Trophoblast cell (in vitro differentiated cells and primary cell): ENCODE measurements around the gene DNAJC17.
A peak's percentile ranks its signal among the peaks of the same experiment; 100 is the strongest.

Experiments
- DNase-seq, 2 donors: peaks; one replicate each; pipeline ENCODE4 v3.0.0-alpha.2; 2016
- H2AFZ ChIP-seq: 2 replicates; pipeline ENCODE4 v1.6.1; 2013; ENCODE audit warnings: low read length, moderate library complexity, mild to moderate bottlenecking; ENCODE audit not compliant: insufficient read depth, poor library complexity
- H2AK5ac ChIP-seq: 2 replicates; pipeline ENCODE4 v1.6.1; 2013; ENCODE audit warnings: mild to moderate bottlenecking, low read length
- H2BK120ac ChIP-seq: 2 replicates; pipeline ENCODE4 v1.6.1; 2013; ENCODE audit warnings: low read length, mild to moderate bottlenecking, moderate library complexity; ENCODE audit not compliant: insufficient read depth, poor library complexity
- H2BK12ac ChIP-seq: 2 replicates; pipeline ENCODE4 v1.6.1; 2013; ENCODE audit warnings: mild to moderate bottlenecking, low read length, moderate library complexity
- H2BK5ac ChIP-seq: 2 replicates; pipeline ENCODE4 v1.6.1; 2013; ENCODE audit warnings: low read length, low read depth, moderate library complexity, mild to moderate bottlenecking; ENCODE audit not compliant: poor library complexity
- H3K14ac ChIP-seq: 2 replicates; pipeline ENCODE4 v1.6.1; 2013; ENCODE audit warnings: mild to moderate bottlenecking, low read length
- H3K18ac ChIP-seq: 2 replicates; pipeline ENCODE4 v1.6.1; 2013; ENCODE audit warnings: mild to moderate bottlenecking, low read length
- H3K23ac ChIP-seq: 2 replicates; pipeline ENCODE4 v1.6.1; 2013; ENCODE audit warnings: low read length
- H3K27ac ChIP-seq: 2 replicates; pipeline ENCODE4 v1.5.1; 2013; ENCODE audit warnings: low read depth, mild to moderate bottlenecking, inconsistent platforms, low read length, moderate library complexity
- H3K27me3 ChIP-seq: 2 replicates; pipeline ENCODE4 v1.6.1; 2013; ENCODE audit warnings: inconsistent platforms, mild to moderate bottlenecking, low read length, moderate library complexity; ENCODE audit not compliant: insufficient read depth
- H3K36me3 ChIP-seq, 2 experiments: 1 replicate in 1 of 2; 2 replicates in 1 of 2; pipeline ENCODE4 v1.6.1; 2013; ENCODE audit warnings: low read length in 2 of 2, mild to moderate bottlenecking in 2 of 2, moderate library complexity in 1 of 2; ENCODE audit not compliant: insufficient read depth in 2 of 2, control insufficient read depth in 1 of 2
- H3K4ac ChIP-seq: 2 replicates; pipeline ENCODE4 v1.6.1; 2013; ENCODE audit warnings: low read depth, mild to moderate bottlenecking, low read length, moderate library complexity
- H3K4me1 ChIP-seq, 2 experiments: 1 replicate in 1 of 2; 2 replicates in 1 of 2; pipeline ENCODE4 v1.6.1; 2013; ENCODE audit warnings: low read length in 2 of 2, mild to moderate bottlenecking in 2 of 2, moderate library complexity in 1 of 2; ENCODE audit not compliant: insufficient read depth in 2 of 2, control insufficient read depth in 1 of 2
- H3K4me2 ChIP-seq: 2 replicates; pipeline ENCODE4 v1.6.1; 2013; ENCODE audit warnings: inconsistent platforms, mild to moderate bottlenecking, low read length, moderate library complexity
- H3K4me3 ChIP-seq: 2 replicates; pipeline ENCODE4 v1.5.1; 2013; ENCODE audit warnings: mild to moderate bottlenecking, low read depth, low read length, inconsistent platforms
- H3K79me1 ChIP-seq: one replicate; pipeline ENCODE4 v1.6.1; 2013; ENCODE audit warnings: low read length
- H3K79me2 ChIP-seq: 2 replicates; pipeline ENCODE4 v1.6.1; 2013; ENCODE audit warnings: low read length, mild to moderate bottlenecking; ENCODE audit not compliant: control insufficient read depth, insufficient read depth, poor library complexity
- H3K9ac ChIP-seq: 2 replicates; pipeline ENCODE4 v1.6.1; 2013; ENCODE audit warnings: mild to moderate bottlenecking, low read length
- H3K9me3 ChIP-seq: 2 replicates; pipeline ENCODE4 v1.6.1; 2013; ENCODE audit warnings: low read depth, mild to moderate bottlenecking, control low read depth, inconsistent platforms, low read length; ENCODE audit not compliant: insufficient read depth
- H4K12ac ChIP-seq: 2 replicates; pipeline ENCODE4 v1.6.1; 2013; ENCODE audit warnings: low read depth, mild to moderate bottlenecking, low read length, moderate library complexity
- H4K8ac ChIP-seq: 2 replicates; pipeline ENCODE4 v1.6.1; 2013; ENCODE audit warnings: low read depth, mild to moderate bottlenecking, low read length, moderate library complexity
- H4K91ac ChIP-seq: one replicate; pipeline ENCODE4 v1.6.1; 2013; ENCODE audit warnings: low read depth, mild to moderate bottlenecking, low read length, moderate library complexity
- WGBS: extraction: QIAGEN DNeasy Blood & Tissue Kit; methylation state at CpG from one replicate; pipeline ENCODE4 v1.1.7; 2013; ENCODE audit warnings: missing lambda C conversion rate; ENCODE audit not compliant: insufficient read length, insufficient coverage; ENCODE audit errors: extremely low coverage; 5-methylcytosine and 5-hydroxymethylcytosine counted together

Gene DNAJC17

GRCh38 chr15:40785814-40786213, 21.5 kb downstream of the DNAJC17 start:
- WGBS = no CpG with 5 or more reads among the region's 2 CpGs
- no peaks in the 10 kb centered on the region for H3K36me3 ChIP-seq
- peak in 1 of 2 donors; percentile 44 for DNase-seq
- H3K23ac ChIP-seq = no peak overlapping the region
- H3K18ac ChIP-seq = no peak overlapping the region
- no peaks in the 10 kb centered on the region for H3K79me2 ChIP-seq
- H2AK5ac ChIP-seq = no peak overlapping the region
- H3K4me1 ChIP-seq = peaks cover 15 to 17% of the 10 kb centered on the region in 2 experiments
- no peak overlapping the region for H2AFZ ChIP-seq
- H4K8ac ChIP-seq = no peak overlapping the region
- no peak overlapping the region for H2BK5ac ChIP-seq
- no peak overlapping the region for H3K14ac ChIP-seq
- no peak overlapping the region for H2BK12ac ChIP-seq
- H3K27me3 ChIP-seq = no peaks in the 10 kb centered on the region
- H3K4ac ChIP-seq = no peak overlapping the region
- H3K9me3 ChIP-seq = no peaks in the 10 kb centered on the region
- no peak overlapping the region for H3K4me2 ChIP-seq
- no peak overlapping the region for H3K9ac ChIP-seq
- no peak overlapping the region for H3K4me3 ChIP-seq
- no peak overlapping the region for H4K12ac ChIP-seq
- H3K27ac ChIP-seq = no peak overlapping the region
- H4K91ac ChIP-seq = no peak overlapping the region
- H2BK120ac ChIP-seq = no peak overlapping the region
- no peaks in the 10 kb centered on the region for H3K79me1 ChIP-seq

GRCh38 chr15:40785164-40785563, 22.1 kb downstream of the DNAJC17 start:
- no peaks in the 10 kb centered on the region for H3K36me3 ChIP-seq
- H3K4me1 ChIP-seq = peaks cover 15 to 17% of the 10 kb centered on the region in 2 experiments

GRCh38 chr15:40782609-40783227, 24.6 kb downstream of the DNAJC17 start:
- Histone ChIP-seq H2BK120ac (no peak overlapping the region), H2AFZ (no peak overlapping the region), H4K8ac (no peak overlapping the region), H2AK5ac (no peak overlapping the region), H3K27ac (no peak overlapping the region), H3K4ac (no peak overlapping the region), H3K79me1 (no peaks in the 10 kb centered on the region), H3K14ac (no peak overlapping the region), H2BK12ac (no peak overlapping the region), H3K36me3 (peaks cover 12 to 14% of the 10 kb centered on the region in 2 experiments), H3K4me2 (no peak overlapping the region), H3K27me3 (no peaks in the 10 kb centered on the region), H3K4me1 (peaks cover 11 to 12% of the 10 kb centered on the region in 2 experiments), H3K4me3 (no peak overlapping the region), H4K12ac (no peak overlapping the region), H4K91ac (no peak overlapping the region), H3K18ac (no peak overlapping the region), H3K9me3 (no peaks in the 10 kb centered on the region), H3K9ac (no peak overlapping the region), H2BK5ac (no peak overlapping the region), H3K79me2 (no peaks in the 10 kb centered on the region), H3K23ac (no peak overlapping the region)
- DNase-seq = peak; percentile 68 to 82
- no CpG with 5 or more reads among the region's 8 CpGs for WGBS

More at GRCh38 chr15:40785164-40785563, 22.1 kb downstream of the DNAJC17 start:
- no peak for DNase-seq
- Histone ChIP-seq H3K23ac (no peak overlapping the region), H3K27ac (peak overlapping the region; percentile 41), H2BK5ac (no peak overlapping the region), H4K91ac (no peak overlapping the region), H2AK5ac (no peak overlapping the region), H3K79me1 (no peaks in the 10 kb centered on the region), H3K9ac (no peak overlapping the region), H2BK12ac (no peak overlapping the region), H3K4ac (no peak overlapping the region), H2AFZ (no peak overlapping the region), H2BK120ac (no peak overlapping the region), H3K14ac (no peak overlapping the region), H3K4me2 (no peak overlapping the region), H3K9me3 (no peaks in the 10 kb centered on the region), H4K8ac (no peak overlapping the region), H4K12ac (no peak overlapping the region), H3K79me2 (no peaks in the 10 kb centered on the region), H3K27me3 (no peaks in the 10 kb centered on the region), H3K18ac (no peak overlapping the region), H3K4me3 (no peak overlapping the region)
- WGBS = no CpG with 5 or more reads among the region's 3 CpGs

DNA sequence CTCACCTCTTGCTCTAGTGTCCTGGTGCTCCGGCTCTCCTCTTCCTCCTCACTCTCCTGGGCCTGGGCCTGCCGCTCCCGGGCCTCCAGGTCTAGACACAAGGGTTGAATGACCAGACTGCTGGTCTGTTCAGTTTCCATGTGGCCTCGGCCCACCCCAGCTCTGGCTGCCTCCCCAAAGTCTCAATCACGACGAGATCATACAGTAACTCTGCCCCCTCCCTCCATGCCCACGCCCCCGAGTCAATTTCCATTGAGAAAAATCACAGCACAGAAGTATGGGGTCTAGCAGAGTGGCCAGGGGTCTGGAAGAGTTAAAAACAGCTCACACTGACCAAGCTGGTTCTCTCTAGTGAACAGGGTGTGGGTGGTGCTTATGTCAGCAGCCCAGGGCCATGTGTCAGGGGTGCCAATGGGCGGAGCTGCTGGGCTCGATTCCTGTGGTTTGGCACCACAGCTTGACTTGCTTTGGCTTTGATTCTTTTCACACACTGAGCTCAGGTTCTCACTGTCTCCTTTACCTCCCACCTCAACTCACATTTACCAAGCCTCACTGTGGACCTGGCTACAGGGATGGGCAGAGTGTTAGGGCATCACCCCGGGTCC, 30.6 kb downstream of the DNAJC17 start:
- DNase-seq = no peak
- Histone ChIP-seq H3K9ac (no peak overlapping the region), H2AK5ac (no peak overlapping the region), H3K27me3 (no peaks in the 10 kb centered on the region), H4K8ac (no peak overlapping the region), H3K18ac (no peak overlapping the region), H3K27ac (no peak overlapping the region), H2AFZ (no peak overlapping the region), H3K36me3 (peaks cover 54 to 61% of the 10 kb centered on the region in 2 experiments), H3K4me1 (no peaks in the 10 kb centered on the region), H2BK120ac (no peak overlapping the region), H3K79me2 (no peaks in the 10 kb centered on the region), H4K12ac (no peak overlapping the region), H3K4me3 (no peak overlapping the region), H3K14ac (no peak overlapping the region), H3K4ac (no peak overlapping the region), H2BK5ac (no peak overlapping the region), H3K79me1 (no peaks in the 10 kb centered on the region), H4K91ac (no peak overlapping the region), H3K23ac (no peak overlapping the region), H3K4me2 (no peak overlapping the region), H3K9me3 (peaks cover 2% of the 10 kb centered on the region), H2BK12ac (no peak overlapping the region)
- no CpG with 5 or more reads among the region's 11 CpGs for WGBS
